Measurements from ENCODE around the gene ARMC12. TPM values are rescaled to one million over a fixed set of nuclear protein-coding genes. Genes with fewer than 3 reads are reported as not detected.

Gene ARMC12
- total and polyA plus RNA-seq, 2 of the 4 experiments (the other 2 are of a cell fraction), result 0.18 to 0.74 TPM

DNA sequence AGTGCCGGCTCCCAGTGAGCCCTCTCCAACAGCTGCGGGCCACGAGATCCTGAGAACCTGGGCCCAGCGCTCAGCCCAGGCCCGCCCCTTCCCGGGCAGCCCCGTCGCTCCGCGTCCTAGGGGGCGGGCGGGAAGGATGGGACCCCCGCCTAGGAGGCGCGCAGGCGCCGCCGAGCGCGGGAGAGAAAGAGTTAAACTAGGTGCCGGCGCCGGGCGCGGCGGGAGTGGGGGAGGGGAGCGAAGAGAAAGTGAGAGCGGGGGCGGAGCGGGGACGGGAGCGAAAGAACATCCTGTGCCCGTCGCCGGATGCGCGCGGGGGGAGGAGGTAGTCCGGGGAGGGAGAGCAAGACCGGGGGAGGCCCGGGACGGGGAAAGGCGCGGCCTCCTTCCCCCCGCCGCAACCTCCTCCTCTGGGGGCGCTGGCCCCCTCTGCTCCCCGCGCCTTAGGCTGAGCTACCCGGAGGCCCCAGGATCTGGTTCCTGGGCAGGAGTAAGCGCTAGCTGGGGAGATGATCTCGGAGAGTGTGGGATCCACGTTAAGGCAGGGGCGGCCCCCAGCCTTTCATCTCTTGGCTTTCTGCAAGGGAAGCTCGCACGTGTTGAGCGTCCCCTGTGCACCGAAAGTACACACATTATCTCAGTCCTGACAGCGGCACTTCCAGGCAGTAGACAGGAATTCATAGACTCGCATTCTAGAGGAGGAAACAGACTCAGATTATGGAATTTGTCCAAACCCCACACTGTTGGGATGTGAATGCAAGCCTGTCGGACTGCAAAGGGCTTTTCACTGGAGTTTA, 4.9 kb upstream of the ARMC12 start:
- POLR2A ChIA-PET (ENCODE audit: unreplicated experiment), result no interaction called here
- intact Hi-C loops (cut with micrococcal nuclease), result no loop called here
- no peak for TF ChIP-seq RCOR1 (IDR thresholded peaks at IDR 0.05; ENCODE audit: insufficient replicate concordance, low read length)
- TF ChIP-seq POLR2A (IDR thresholded peaks at IDR 0.05; ENCODE audit: low read depth, low read length), result no peak
- TF ChIP-seq MAFK (IDR thresholded peaks at IDR 0.05; ENCODE audit: low read depth, low read length), result no peak
- TF ChIP-seq CHD1 (IDR thresholded peaks at IDR 0.05; ENCODE audit: low read depth, low read length), result no peak
- no peak for TF ChIP-seq FOS (IDR thresholded peaks at IDR 0.05; ENCODE audit: low read depth, low read length)
- TF ChIP-seq, protein P1, sequence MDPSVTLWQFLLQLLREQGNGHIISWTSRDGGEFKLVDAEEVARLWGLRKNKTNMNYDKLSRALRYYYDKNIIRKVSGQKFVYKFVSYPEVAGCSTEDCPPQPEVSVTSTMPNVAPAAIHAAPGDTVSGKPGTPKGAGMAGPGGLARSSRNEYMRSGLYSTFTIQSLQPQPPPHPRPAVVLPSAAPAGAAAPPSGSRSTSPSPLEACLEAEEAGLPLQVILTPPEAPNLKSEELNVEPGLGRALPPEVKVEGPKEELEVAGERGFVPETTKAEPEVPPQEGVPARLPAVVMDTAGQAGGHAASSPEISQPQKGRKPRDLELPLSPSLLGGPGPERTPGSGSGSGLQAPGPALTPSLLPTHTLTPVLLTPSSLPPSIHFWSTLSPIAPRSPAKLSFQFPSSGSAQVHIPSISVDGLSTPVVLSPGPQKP (IDR thresholded peaks at IDR 0.05; ENCODE audit: borderline replicate concordance, low read depth, low read length), result no peak
- TF ChIP-seq RFX5 (IDR thresholded peaks at IDR 0.05; ENCODE audit: low read depth, low read length), result no peak
- TF ChIP-seq RAD21 (IDR thresholded peaks at IDR 0.05; ENCODE audit: low read length), result no peak
- peak; percentile 92 for TF ChIP-seq MXI1 (IDR thresholded peaks at IDR 0.05; ENCODE audit: borderline replicate concordance, low read depth, low read length)
- TF ChIP-seq MAZ (IDR thresholded peaks at IDR 0.05; ENCODE audit: borderline replicate concordance, low read depth, low read length), result no peak; the same call in 1 of the 2 replicates
- TF ChIP-seq SMC3 (IDR thresholded peaks at IDR 0.05; ENCODE audit: low read depth, low read length), result peak; percentile 12; the same call in 1 of the 2 replicates
- TF ChIP-seq, protein P2, sequence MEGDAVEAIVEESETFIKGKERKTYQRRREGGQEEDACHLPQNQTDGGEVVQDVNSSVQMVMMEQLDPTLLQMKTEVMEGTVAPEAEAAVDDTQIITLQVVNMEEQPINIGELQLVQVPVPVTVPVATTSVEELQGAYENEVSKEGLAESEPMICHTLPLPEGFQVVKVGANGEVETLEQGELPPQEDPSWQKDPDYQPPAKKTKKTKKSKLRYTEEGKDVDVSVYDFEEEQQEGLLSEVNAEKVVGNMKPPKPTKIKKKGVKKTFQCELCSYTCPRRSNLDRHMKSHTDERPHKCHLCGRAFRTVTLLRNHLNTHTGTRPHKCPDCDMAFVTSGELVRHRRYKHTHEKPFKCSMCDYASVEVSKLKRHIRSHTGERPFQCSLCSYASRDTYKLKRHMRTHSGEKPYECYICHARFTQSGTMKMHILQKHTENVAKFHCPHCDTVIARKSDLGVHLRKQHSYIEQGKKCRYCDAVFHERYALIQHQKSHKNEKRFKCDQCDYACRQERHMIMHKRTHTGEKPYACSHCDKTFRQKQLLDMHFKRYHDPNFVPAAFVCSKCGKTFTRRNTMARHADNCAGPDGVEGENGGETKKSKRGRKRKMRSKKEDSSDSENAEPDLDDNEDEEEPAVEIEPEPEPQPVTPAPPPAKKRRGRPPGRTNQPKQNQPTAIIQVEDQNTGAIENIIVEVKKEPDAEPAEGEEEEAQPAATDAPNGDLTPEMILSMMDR (conservative IDR thresholded peaks at IDR 0.05; ENCODE audit: low read depth, low read length), result no peak
- TF ChIP-seq BHLHE40 (IDR thresholded peaks at IDR 0.05; ENCODE audit: low read depth, low read length), result peak; percentile 92
- TF ChIP-seq, protein P3, sequence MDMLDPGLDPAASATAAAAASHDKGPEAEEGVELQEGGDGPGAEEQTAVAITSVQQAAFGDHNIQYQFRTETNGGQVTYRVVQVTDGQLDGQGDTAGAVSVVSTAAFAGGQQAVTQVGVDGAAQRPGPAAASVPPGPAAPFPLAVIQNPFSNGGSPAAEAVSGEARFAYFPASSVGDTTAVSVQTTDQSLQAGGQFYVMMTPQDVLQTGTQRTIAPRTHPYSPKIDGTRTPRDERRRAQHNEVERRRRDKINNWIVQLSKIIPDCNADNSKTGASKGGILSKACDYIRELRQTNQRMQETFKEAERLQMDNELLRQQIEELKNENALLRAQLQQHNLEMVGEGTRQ (IDR thresholded peaks at IDR 0.05; ENCODE audit: low read depth, low read length), result no peak

More for the DNA sequence above, 4.9 kb upstream of the ARMC12 start:
- peaks cover 8% of the 10 kb centered on the region for H3K4me1 ChIP-seq (ENCODE audit: control insufficient read depth, insufficient read depth, low read length)
- dilution Hi-C loops (cut with HindIII; ENCODE audit: low sequenced_read_pairs, unreplicated experiment) (no loop called here), in situ Hi-C loops (cut with MboI; ENCODE audit: low sequenced_read_pairs) (loop anchor here (25.0 kb wide), 1 partner anchor 420 kb away; no protein-coding TSS in a partner anchor)
- no peaks in the 10 kb centered on the region for H3K79me1 ChIP-seq (ENCODE audit: low read depth in 1 of 2, low read length in 2 of 2)
- peak overlapping the region; percentile 59; the same call in 1 of the 3 replicates for H2BK15ac ChIP-seq (ENCODE audit: low read depth, low read length)
- peak overlapping the region; percentile 65 to 81 for H4K8ac ChIP-seq (ENCODE audit: low read depth in 2 of 2, low read length in 2 of 2)
- no peaks in the 10 kb centered on the region for H3K9me3 ChIP-seq (ENCODE audit: control insufficient read depth, insufficient read depth, low read length)
- peak overlapping the region; percentile 71 for H3K4ac ChIP-seq (ENCODE audit: low read depth, low read length)
- peak overlapping the region; percentile 79 for H3K9ac ChIP-seq (ENCODE audit: low read depth, low read length)
- peak overlapping the region; percentile 88 for H3K23ac ChIP-seq (ENCODE audit: low read depth, low read length)
- CTCF ChIA-PET, result interaction anchor here (0.8 kb wide), 1 partner anchor 112 kb away, joined by 3 read pairs; no protein-coding TSS in a partner anchor
- peak overlapping the region; percentile 88 for H3K27ac ChIP-seq (ENCODE audit: insufficient read depth, low read length)
- H4K5ac ChIP-seq (ENCODE audit: low read depth, low read length), result peak overlapping the region; percentile 50
- no peaks in the 10 kb centered on the region for H3K27me3 ChIP-seq (ENCODE audit: control insufficient read depth, insufficient read depth, low read length)
- DNase-seq, result peak; percentile 83
- peak overlapping the region; percentile 70 for H3K4me3 ChIP-seq (ENCODE audit: insufficient read depth, low read depth, low read length)
- H3K14ac ChIP-seq (replicated peaks; ENCODE audit: low read depth, low read length), result peak overlapping the region; percentile 71
- peak overlapping the region; percentile 84 for H3K4me2 ChIP-seq (ENCODE audit: low read depth, low read length)
- peak overlapping the region; percentile 88 for H2AK9ac ChIP-seq (replicated peaks; ENCODE audit: low read depth, low read length, poor library complexity)
- peak overlapping the region; percentile 46 for H3K56ac ChIP-seq (ENCODE audit: extremely low read depth, insufficient read depth, low read length)
- H2AFZ ChIP-seq (replicated peaks; ENCODE audit: low read length, poor library complexity), result peak overlapping the region; percentile 94
- no TSS peak for BruUV-seq (replicated peaks)
- peak overlapping the region; percentile 15; the same call in 1 of the 2 replicates for H2AK5ac ChIP-seq (ENCODE audit: low read depth, low read length)
- H3K36me3 ChIP-seq (ENCODE audit: control insufficient read depth, insufficient read depth, low read length), result no peaks in the 10 kb centered on the region
- H4K20me1 ChIP-seq (ENCODE audit: insufficient read depth, low read length), result no peaks in the 10 kb centered on the region
- peak overlapping the region; percentile 83 for H4K91ac ChIP-seq (ENCODE audit: insufficient read depth, low read depth, low read length)
- H2BK5ac ChIP-seq (ENCODE audit: low read depth, low read length, poor library complexity, severe bottlenecking), result peak overlapping the region; percentile 67
- H3K9me1 ChIP-seq (ENCODE audit: insufficient read depth, low read length), result peaks cover 4% of the 10 kb centered on the region
- 0% methylated on average over 16 of the region's 61 CpGs; no CpG with 5 or more reads in 1 of the 2 experiments for WGBS, 2 experiments (ENCODE audit: extremely low coverage in 2 of 2, insufficient read length in 1 of 2)
- H2BK20ac ChIP-seq (ENCODE audit: low read depth, low read length), result peak overlapping the region; percentile 47; the same call in 1 of the 2 replicates
- peak overlapping the region; percentile 49 for H2BK120ac ChIP-seq (ENCODE audit: low read depth, low read length)
- H3K18ac ChIP-seq (ENCODE audit: low read depth, low read length), result peak overlapping the region; percentile 72
- ATAC-seq (ENCODE audit: low read depth), result peak; percentile 68
